ENCODE results near the gene B3GNT3.

The B3GNT3 gene

GRCh38 chr19:17834350-17835181, 39.6 kb downstream of the B3GNT3 start:
- DNase-seq (ENCODE audit: low read depth in 3 of 3) = no peak

GRCh38 chr19:17835182-17836006, 40.5 kb downstream of the B3GNT3 start:
- no peak for DNase-seq (ENCODE audit: low read depth in 3 of 3)

DNA sequence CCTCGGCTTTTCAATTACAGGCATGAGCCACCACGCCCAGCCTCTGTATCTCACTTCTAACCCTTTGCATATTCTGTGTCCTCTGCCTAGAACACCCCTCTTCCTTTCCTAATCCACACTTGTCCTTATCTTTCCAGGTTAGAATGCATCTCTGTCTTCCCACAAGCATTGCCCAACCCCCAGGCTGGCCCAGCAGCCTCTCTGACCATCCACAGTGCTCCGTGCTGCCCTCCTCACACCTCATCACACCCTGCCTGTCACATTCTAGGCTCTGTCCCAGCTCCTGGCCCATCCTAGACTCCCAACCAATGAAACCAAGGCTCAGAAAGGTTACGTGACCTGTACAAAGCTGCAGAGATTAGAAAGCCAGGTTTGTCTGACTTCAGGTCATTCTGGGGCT, 41.6 kb downstream of the B3GNT3 start:
- no peak for DNase-seq (ENCODE audit: low read depth in 3 of 3)

DNA sequence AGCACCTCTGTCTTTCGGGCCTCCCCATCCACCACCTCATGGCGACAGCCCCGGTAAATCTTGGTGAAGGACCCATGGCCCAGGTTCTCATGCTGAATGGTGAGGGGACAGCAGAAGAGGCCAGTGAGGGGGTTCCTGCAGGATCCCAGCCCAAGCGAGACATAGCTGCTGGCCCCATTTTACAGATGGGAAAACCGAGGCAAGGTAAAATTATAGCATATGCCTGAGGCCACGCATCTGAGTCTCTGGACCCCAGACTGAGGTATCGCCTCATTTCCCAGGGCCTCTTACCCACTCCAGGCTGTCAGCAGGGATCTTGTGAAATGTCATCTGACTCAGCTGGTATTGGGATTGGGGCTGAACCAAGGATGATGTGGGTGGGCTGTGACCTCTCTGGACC, 43.0 kb downstream of the B3GNT3 start:
- no peak for DNase-seq (ENCODE audit: low read depth in 3 of 3)

GRCh38 chr19:17840019-17840418, 45.1 kb downstream of the B3GNT3 start:
- DNase-seq (ENCODE audit: low read depth in 3 of 3) = no peak

GRCh38 chr19:17841371-17841809, 46.5 kb downstream of the B3GNT3 start:
- DNase-seq (ENCODE audit: low read depth in 3 of 3) = no peak

DNA sequence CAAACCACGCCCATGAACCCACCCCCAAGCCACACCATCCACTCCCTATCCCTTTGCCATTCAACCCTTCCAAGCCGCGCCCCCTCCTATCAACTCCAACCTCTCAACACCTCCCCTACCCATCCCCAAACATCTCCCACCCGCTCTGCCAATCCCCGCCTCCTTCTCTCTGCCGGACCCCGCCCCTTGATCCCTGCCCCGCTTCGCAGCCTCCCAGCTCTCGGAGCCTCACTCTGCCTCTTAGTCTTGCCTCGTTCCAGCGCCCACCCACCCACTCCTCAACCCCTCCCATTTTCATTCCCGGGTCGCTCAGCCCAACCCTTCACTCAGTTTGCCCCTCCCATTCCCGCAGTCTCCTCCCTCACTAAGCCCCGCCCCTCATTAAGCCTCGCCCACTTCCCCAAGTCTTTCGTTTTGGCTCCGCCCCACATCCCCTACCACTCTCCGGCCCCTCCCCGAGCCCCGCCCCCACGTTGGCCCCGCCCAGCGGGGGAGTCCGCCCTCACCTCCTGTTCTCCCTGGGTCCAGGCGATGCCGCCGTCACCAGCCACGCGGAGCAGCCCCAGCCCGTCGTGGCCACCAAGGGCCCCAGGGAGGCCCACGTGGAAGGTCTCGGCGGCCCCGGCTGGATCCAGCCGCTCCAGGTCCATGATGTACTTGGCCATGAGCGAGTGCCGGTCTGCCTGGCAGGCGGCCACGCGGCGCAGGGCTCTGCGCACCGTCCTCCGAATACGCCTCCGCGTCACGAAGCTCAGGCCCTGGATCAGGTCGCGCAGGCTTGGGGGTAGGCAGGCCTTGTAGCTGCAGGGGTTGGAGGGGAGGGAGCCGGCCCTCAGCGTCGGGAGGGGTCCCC, 47.1 kb downstream of the B3GNT3 start:
- peak in 2 of 3 experiments; percentile 41 to 52 for DNase-seq (ENCODE audit: low read depth in 3 of 3)

- no peak for DNase-seq (ENCODE audit: low read depth in 3 of 3)
Observed at GRCh38 chr19:17842663-17843291, 47.8 kb downstream of the B3GNT3 start.

DNA sequence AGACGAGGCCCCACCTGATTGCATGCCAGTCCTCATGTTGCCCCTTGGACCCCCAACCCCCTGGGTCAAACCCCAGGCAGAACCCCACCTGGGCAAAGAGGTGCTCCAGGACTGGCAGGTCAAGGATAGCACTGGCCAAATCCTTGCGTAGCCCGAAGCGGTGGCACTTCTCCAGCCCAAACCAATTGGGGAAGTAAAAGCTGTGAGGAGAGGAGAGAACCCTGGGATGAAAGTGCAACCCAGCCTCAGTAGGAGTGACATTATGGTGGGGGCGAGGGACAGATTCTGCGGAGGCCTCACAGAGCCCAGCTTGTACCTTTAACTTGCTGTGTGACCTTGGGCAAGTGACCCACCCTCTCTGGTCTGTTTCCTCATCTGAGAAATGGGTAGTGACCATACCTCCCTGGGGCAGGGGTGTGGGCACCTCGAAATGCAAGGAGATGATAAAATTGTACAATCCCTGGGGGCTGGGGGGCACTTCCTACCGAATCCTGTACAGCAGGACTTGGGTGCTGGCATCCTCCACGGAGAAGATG, 48.4 kb downstream of the B3GNT3 start:
- DNase-seq (ENCODE audit: low read depth in 3 of 3) = no peak

DNA sequence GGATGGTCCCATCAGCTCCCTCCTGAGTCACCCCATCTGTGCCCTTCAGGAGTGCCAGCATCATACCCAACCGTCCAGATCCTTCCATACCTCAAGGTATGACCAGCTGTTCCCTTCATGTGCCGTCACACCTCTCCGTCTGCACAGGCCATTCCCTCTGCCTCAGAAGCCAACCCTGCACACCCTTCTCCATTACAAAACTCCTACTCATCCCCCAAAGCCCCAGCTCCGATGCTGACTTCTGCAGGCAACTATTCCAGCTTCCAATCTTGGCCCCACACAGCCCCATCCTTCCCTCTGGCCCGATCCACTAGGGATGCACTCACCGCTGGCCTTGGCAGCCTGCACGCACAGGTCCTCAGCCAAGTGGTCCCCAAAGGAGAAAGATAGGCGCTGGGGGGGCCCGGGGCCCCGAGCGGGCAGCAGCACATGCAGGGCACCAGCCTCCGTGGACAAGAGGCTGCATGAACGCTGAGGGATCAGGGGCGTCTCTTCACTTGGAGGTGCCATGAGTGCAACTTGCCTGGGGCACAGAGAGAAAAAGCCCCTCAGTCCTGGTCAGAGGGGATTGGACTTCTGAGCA, 49.1 kb downstream of the B3GNT3 start:
- no peak for DNase-seq (ENCODE audit: low read depth in 3 of 3)

DNA sequence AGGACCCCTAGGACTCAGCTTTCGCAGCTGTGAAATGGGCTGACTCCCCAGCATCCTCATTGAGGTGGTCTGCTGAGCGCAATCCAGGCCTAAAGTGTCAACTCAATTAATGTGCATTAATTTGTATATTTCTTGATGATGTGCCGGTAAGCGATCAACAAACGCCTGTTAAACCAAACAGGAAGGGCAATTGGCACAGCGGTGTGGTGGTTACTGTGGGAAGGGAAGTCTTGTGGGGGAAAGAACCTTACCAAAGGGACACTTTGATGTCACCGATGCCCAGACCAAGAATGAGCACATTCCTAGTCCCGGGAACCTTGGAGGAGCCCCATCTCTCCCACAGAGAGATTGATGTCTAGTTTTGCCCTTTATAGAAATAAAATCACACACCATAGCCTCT, 51.2 kb downstream of the B3GNT3 start:
- no peak for DNase-seq (ENCODE audit: low read depth in 3 of 3)

GRCh38 chr19:17847538-17848366, 52.8 kb downstream of the B3GNT3 start, which contains the start of gene JAK3:
Gene JAK3 (minus strand): TSS chr19:17847982. CDS start chr19:17844417, 3,565 bp downstream.
- DNase-seq (ENCODE audit: low read depth in 3 of 3) = peak; percentile 80 to 89 (median 83)

DNA sequence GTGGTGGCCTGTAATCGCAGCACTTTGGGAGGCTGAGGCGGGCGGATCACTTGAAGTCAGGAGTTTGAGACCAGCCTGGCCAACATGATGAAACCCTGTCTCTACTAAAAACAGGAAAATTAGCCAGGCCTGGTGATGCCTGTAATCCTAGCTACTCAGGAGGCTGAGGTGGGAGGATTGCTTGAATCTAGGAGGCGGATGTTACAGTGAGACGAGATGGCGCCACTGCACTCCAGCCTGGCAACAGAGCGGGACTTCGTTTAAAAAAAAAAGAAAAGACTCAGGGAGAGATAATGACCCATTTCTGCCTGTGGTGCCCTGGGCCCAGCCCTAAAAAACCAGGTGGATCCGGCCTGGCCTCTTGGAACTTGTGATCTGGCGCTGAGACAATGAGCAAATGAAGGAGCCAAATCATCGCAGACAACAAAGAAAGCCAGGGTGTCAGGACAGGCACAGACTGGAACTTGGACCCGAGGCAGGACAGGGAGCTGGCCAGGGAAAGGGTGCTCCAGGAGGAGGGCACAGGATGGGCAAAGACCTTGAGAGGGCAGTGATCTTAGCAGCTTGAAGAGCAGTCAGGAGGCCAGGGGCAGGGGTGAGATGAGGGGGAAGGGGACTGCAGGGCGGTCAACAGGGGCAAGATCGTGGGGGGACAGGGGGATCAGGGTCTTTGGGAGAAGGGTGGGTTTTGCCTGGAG, 53.8 kb downstream of the B3GNT3 start:
- DNase-seq (ENCODE audit: low read depth in 3 of 3) = no peak

DNA sequence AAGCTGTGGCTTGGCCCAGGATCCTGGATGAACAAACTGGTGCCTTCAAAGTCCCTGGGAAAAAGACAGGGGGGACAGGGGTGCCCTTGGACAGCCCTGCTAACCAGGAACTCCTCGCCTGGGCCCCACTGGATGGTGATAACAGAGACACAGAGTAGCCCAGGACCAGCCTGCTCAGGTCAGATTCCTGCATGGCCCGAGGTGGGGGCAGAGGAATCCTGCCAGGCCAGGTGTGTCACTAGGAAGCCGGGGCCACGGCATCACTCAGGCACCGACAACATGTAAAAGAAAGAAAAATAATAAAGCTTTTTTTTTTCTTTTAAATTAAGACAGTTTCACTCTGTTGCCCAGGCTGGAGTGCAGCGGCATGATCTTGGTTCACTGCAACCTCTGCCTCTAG, 59.1 kb downstream of the B3GNT3 start:
- DNase-seq (ENCODE audit: low read depth in 3 of 3) = no peak

- peak; percentile 83 to 93 (median 85) for DNase-seq (ENCODE audit: low read depth in 3 of 3)
Observed at GRCh38 chr19:17855280-17856152, 60.6 kb downstream of the B3GNT3 start.

DNA sequence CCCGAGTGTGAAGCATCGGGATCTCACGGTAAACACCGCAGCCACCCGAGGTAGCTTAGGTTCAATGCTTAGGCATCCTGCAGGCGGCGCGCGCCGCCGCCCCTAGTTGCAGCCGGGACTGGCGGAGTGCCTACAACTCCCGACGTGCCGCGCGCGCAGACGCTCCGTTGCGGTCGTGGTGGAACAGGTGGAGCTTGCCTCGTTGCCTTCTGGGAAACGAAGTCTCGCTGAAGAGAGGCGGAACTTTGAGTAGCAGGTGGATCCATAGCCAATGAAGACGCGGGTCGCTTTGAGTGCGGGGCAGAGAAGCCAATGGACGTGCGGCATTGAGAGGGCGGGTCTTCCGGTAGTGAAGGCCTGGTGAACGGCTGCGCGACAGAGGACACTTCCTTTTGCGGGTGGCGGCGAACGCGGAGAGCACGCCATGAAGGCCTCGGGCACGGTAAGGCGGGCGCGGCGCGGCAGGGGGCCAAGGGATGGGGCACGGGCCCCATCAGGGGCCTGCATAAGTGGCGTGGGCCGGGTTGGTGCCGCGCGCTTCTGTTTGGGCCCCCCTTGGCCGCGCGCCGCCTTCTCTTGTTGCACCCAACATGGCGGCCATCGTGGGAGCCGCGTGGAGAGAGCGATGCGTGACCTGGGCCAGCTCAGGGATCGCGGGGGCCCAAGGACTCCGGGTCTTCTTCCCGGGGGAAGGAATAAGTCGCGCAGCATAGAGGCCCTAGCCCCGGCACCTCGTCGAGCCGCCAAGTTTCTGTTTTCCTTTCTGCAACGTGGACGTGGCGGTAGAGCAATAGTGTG, 64.8 kb downstream of the B3GNT3 start, which contains the start of gene RPL18A:
TSS of gene RPL18A (plus strand) at position 378 of the 798 bp plus-strand sequence. CDS start at position 425, 47 bp downstream.
- peak; percentile 91 to 98 (median 98) for DNase-seq (ENCODE audit: low read depth in 3 of 3)
